ENCODE data around the gene NMNAT3.

GRCh38 chr3:139578783-139579182 lies 99.0 kb downstream of the NMNAT3 start:
- TF ChIP-seq POLR2AphosphoS5 (IDR thresholded peaks at IDR 0.05; ENCODE audit: low read depth, low read length) (no peak), USF2 (IDR thresholded peaks at IDR 0.05; ENCODE audit: borderline replicate concordance, low read depth, low read length) (no peak), CTCF (IDR thresholded peaks at IDR 0.05) (no peak), ELF1 (IDR thresholded peaks at IDR 0.05) (no peak), YY1 (IDR thresholded peaks at IDR 0.05; ENCODE audit: low read depth) (no peak), REST (IDR thresholded peaks at IDR 0.05; ENCODE audit: low read depth, low read length) (no peak), GATA2 (CRISPR knock-in tag; IDR thresholded peaks at IDR 0.05) (no peak), USF1 (IDR thresholded peaks at IDR 0.05; ENCODE audit: borderline replicate concordance, low read depth) (no peak), FOXM1 (IDR thresholded peaks at IDR 0.05; ENCODE audit: low read depth) (no peak), EZH2phosphoT487 (IDR thresholded peaks at IDR 0.05; ENCODE audit: borderline replicate concordance, low read depth) (no peak), GABPA (IDR thresholded peaks at IDR 0.05; ENCODE audit: low read depth) (no peak), TCF12 (IDR thresholded peaks at IDR 0.05) (no peak)
- TF ChIP-seq, protein P1, sequence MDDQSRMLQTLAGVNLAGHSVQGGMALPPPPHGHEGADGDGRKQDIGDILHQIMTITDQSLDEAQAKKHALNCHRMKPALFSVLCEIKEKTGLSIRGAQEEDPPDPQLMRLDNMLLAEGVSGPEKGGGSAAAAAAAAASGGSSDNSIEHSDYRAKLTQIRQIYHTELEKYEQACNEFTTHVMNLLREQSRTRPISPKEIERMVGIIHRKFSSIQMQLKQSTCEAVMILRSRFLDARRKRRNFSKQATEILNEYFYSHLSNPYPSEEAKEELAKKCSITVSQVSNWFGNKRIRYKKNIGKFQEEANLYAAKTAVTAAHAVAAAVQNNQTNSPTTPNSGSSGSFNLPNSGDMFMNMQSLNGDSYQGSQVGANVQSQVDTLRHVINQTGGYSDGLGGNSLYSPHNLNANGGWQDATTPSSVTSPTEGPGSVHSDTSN (IDR thresholded peaks at IDR 0.05), result no peak
